ENCODE results near the gene SEMA3F.

SEMA3F gene

GRCh38 chr3:50212502-50212901 lies 57.4 kb downstream of the SEMA3F start:
- TF ChIP-seq CTCF (conservative IDR thresholded peaks at IDR 0.05), result no peak
- no peak overlapping the region for H3K27ac ChIP-seq

- no peak for TF ChIP-seq CTCF (conservative IDR thresholded peaks at IDR 0.05)
- H3K27ac ChIP-seq, result no peak overlapping the region
Observed at GRCh38 chr3:50212971-50213370, 57.8 kb downstream of the SEMA3F start.

- no peak overlapping the region for H3K27ac ChIP-seq
- no peak for TF ChIP-seq CTCF (conservative IDR thresholded peaks at IDR 0.05)
Observed at GRCh38 chr3:50213373-50213772, 58.2 kb downstream of the SEMA3F start.

DNA sequence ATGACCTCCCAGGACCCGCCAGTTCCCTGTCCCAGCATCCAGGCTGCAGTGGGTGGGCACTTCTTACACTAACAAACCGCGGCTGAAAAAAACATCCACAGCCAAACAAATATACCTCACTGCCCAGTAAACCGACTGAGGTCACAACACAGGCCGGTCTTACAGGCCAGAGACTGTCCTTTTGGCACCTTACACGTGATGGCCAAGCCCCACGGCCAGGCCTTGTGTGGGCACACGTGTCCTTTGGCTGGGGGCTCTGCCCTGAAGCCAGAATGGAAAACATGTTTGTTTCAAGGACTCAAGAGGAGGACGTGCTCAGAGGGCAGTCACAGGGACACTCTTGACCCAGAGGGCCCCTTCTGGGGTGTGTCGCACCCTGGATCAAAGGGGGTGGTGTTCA lies 59.7 kb downstream of the SEMA3F start:
- no peak overlapping the region for H3K27ac ChIP-seq
- no peak for TF ChIP-seq CTCF (conservative IDR thresholded peaks at IDR 0.05)

DNA sequence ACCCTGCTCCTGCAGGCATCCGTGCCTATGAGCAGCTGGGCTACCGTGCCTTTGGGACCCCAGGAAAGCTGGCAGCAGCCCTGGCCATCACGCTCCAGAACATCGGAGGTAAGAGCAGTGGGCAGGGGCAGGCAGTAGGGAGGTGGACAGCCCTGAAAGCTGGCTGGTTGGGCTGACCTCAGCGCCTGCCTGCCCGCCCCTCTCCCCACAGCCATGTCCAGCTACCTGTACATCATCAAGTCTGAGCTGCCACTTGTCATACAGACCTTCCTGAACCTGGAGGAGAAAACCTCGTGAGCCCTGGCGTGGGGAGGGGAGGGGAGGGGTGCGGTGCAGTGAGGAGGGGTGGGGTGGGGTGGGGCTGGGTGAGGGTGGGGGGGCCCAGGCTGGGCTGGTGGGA lies 60.4 kb downstream of the SEMA3F start:
- no peak overlapping the region for H3K27ac ChIP-seq
- TF ChIP-seq CTCF (conservative IDR thresholded peaks at IDR 0.05), result no peak

- no peak for TF ChIP-seq CTCF (conservative IDR thresholded peaks at IDR 0.05)
Observed at GRCh38 chr3:50217681-50218080, 62.6 kb downstream of the SEMA3F start.

DNA sequence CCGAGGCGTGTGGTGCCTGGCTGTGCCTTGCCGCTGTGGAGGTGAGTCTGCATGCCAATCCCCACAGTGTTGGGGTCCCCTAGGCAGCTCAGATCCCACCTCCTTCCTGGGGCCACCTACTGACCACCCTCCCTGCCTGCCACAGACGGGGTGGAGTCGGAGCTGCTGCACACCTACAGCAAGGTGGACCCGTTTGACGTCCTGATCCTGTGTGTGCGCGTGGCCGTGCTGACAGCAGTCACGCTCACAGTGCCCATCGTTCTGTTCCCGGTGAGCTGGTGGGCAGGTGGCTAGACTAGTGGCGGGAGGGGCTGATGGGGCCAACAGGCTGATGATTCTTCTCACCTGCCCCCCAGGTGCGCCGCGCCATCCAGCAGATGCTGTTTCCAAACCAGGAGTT lies 63.3 kb downstream of the SEMA3F start:
- no peak for TF ChIP-seq CTCF (conservative IDR thresholded peaks at IDR 0.05)
- no peak overlapping the region for H3K27ac ChIP-seq

More at GRCh38 chr3:50217681-50218080, 62.6 kb downstream of the SEMA3F start:
- H3K27ac ChIP-seq, result no peak overlapping the region

DNA sequence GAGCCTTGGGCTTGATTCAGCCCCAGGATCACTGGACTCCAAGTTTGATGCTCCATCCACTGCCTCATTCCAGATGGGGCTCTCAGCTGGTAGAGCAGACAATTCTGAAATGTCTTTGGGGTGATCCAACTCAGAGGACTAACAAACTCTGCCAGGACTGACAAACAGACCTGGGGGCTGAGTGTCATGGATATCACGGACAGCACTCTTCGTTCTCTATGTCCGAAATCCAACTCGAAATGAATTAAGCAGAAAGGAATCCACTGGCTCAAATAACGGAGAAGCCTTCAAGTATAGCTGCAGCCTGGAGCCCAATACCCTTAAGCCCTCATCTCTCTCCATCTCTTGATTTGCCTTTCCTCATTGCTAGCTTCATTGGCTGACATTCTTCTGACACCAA lies 64.2 kb downstream of the SEMA3F start:
- no peak for TF ChIP-seq CTCF (conservative IDR thresholded peaks at IDR 0.05)

More for the DNA sequence above, 64.2 kb downstream of the SEMA3F start:
- no peak overlapping the region for H3K27ac ChIP-seq
